Activated CD8-positive, alpha-beta memory T cell treated with anti-CD3 and anti-CD28 coated beads, Interleukin-2, amount 10 ng/mL, durations not matched to agents 7 days and 5 days (primary cell): ENCODE results near the gene NOP56. TPM values are rescaled to one million over a fixed set of nuclear protein-coding genes. Genes with fewer than 3 reads are reported as not detected.

Source experiments
- ATAC-seq: fragments of 150-1000 bp; cut with Tn5 transposase; one replicate; pipeline ENCODE4 v1.10.0; 2021; ENCODE audit warnings: moderate library complexity
- CTCF ChIA-PET: fragments of 350-600 bp; sonication (Branson Sonifier 250); formaldehyde crosslinking; loops from one replicate; lab custom pipeline; 2021; ENCODE audit warnings: antibody characterized with exemption; lab: Charles Lee
- DNase-seq: peaks from one replicate; pipeline ENCODE4 v3.0.0-alpha.2; 2020
- H3K27ac Mint-ChIP-seq: one replicate; pipeline ENCODE4 v1.8.0; 2021; ENCODE audit warnings: mild to moderate bottlenecking, mixed read lengths
- H3K27me3 Mint-ChIP-seq: one replicate; pipeline ENCODE4 v1.8.0; 2021; ENCODE audit warnings: mixed read lengths
- H3K36me3 Mint-ChIP-seq: one replicate; pipeline ENCODE4 v1.8.0; 2021; ENCODE audit warnings: mild to moderate bottlenecking, mixed read lengths
- H3K4me1 Mint-ChIP-seq: one replicate; pipeline ENCODE4 v1.8.0; 2021; ENCODE audit warnings: mixed read lengths
- H3K4me3 Mint-ChIP-seq: one replicate; pipeline ENCODE4 v1.8.0; 2021; ENCODE audit warnings: mild to moderate bottlenecking, moderate library complexity, mixed read lengths
- H3K9me3 Mint-ChIP-seq: one replicate; pipeline ENCODE4 v1.8.0; 2022; ENCODE audit warnings: low read depth, mixed read lengths
- total RNA-seq, 2 experiments: library from RNA; stranded (reverse); gene quantifications; one replicate each; pipeline ENCODE4 v1.2.3, GENCODE V29; 2021

Gene NOP56
- total RNA-seq, 2 experiments from 2014 or later, result 469 to 508 TPM

DNA sequence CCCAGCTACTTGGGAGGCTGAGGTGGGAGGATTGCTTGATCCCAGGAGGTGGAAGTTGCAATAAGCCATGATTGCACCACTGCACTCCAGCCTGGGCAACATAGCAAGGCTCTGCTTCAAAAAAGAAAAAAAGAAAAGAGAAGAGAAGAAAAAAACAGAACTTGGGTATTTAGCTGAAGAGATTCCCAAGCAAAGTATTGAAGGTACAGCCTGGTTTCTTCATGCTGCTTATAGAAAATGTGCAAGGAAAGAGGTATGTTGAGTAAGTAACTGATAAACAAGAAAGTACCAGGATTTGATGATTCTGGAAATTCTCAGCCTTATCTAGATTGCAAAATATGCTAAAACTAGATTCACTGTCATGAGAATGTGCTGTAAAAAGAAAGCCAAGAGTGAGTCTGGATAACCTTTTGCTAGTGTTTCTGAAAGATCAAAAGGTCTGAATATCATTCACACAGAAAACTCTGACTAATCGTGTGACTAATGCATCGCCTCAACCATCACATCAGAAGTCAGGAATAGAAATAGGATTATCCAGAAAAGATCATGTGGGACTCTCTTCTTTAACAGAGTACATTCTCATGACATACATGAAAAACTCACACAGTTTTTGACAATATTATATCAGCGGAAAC lies 32.4 kb upstream of the NOP56 start:
- CTCF ChIA-PET, result no interaction called here
- Mint-ChIP-seq H3K4me3 (no peak overlapping the region), H3K36me3 (no peaks in the 10 kb centered on the region), H3K27me3 (peaks cover 40% of the 10 kb centered on the region), H3K9me3 (no peaks in the 10 kb centered on the region), H3K27ac (no peak overlapping the region), H3K4me1 (no peaks in the 10 kb centered on the region)
- DNase-seq, result no peak
- ATAC-seq, result no peak

GRCh38 chr20:2624190-2624589 lies 28.2 kb upstream of the NOP56 start:
- H3K27ac Mint-ChIP-seq, result no peak overlapping the region
- CTCF ChIA-PET, result no interaction called here
- no peak for ATAC-seq
- H3K9me3 Mint-ChIP-seq, result peaks cover 2% of the 10 kb centered on the region
- H3K4me1 Mint-ChIP-seq, result no peaks in the 10 kb centered on the region
- no peak overlapping the region for H3K4me3 Mint-ChIP-seq
- no peak for DNase-seq
- no peaks in the 10 kb centered on the region for H3K36me3 Mint-ChIP-seq
- H3K27me3 Mint-ChIP-seq, result peaks cover 35% of the 10 kb centered on the region

DNA sequence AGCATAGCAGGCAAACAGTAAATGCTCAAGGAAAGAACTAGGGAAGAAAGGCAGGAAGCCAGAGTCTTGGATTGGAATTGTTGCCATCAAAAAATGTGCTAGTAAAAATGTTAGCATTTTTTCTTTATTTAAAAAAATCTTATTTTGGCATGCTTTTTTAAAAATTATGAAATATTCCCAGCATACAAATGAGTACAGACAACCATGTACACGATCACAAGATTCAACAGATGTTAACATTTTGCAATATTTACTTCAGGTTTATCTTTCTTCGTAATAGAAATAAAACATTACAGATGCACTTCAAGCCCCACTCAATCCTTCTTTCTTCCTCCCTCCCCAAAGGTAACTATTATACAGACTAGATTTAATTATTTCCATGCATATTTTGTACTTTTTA lies 27.4 kb upstream of the NOP56 start:
- H3K9me3 Mint-ChIP-seq, result peaks cover 2% of the 10 kb centered on the region
- peaks cover 29% of the 10 kb centered on the region for H3K27me3 Mint-ChIP-seq
- no peaks in the 10 kb centered on the region for H3K4me1 Mint-ChIP-seq
- CTCF ChIA-PET, result no interaction called here
- H3K27ac Mint-ChIP-seq, result no peak overlapping the region
- DNase-seq (no peak), ATAC-seq (no peak)
- no peaks in the 10 kb centered on the region for H3K36me3 Mint-ChIP-seq
- no peak overlapping the region for H3K4me3 Mint-ChIP-seq

DNA sequence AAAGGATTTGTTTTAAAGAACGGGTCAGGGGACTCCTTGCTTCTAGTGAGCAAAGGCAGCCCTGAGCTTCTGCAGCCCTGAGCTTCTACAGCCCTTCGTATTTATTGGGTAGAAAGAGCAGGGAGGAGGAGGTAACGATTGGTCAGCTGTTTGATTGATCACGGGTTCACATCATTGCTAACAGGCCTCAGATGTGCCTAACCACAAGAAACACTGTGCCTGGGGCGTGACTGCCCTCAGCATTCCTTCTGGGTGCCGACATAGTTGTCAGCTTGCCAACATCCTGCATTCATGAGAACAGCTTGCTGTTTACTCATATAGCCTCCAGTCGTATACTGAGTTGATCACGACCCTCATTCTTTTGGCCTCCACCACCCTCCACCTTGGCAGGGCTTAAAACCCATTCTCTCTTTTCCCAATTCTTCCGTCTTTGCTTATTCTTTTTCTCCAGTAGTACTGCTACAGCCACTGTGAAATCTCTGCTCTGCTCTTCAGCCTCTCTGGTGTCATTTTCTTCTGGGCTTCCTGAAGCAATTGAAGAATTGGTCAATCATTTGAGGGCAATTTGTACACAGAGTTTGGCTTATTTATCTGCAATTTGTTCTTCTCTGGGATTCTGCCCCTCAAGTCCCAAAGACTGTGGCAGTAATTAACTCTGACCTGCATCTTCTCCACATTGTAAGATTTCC lies 25.4 kb upstream of the NOP56 start:
- Mint-ChIP-seq H3K36me3 (no peaks in the 10 kb centered on the region), H3K9me3 (peaks cover 2% of the 10 kb centered on the region), H3K27me3 (peaks cover 32% of the 10 kb centered on the region), H3K27ac (no peak overlapping the region), H3K4me3 (no peak overlapping the region), H3K4me1 (no peaks in the 10 kb centered on the region)
- ATAC-seq (no peak), DNase-seq (no peak)
- CTCF ChIA-PET, result interaction anchor here (0.7 to 0.8 kb wide), 2 partner anchors 10 to 47 kb away, joined by 3 to 4 read pairs; no protein-coding TSS in a partner anchor

DNA sequence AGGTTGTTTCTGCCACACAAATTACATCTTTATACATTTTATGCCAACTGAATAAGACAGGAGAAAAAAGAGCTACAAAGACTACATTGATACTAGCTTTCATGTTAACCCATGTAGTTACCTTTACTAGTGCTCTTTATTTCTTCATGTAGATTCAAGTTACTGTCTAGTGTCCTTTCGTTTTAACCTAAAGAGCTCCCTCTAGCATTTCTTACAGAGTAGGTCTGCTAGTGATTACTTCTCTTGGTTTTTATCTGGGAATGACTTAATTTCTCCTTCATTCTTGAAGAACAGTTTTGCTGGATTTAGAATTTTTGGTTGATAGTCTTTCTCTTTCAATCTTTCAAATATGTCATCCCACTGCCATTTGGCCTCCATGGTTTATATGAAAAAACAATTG lies 21.2 kb upstream of the NOP56 start:
- ATAC-seq (no peak), DNase-seq (no peak)
- peaks cover 43% of the 10 kb centered on the region for H3K27me3 Mint-ChIP-seq
- no peaks in the 10 kb centered on the region for H3K36me3 Mint-ChIP-seq
- no peak overlapping the region for H3K27ac Mint-ChIP-seq
- H3K4me3 Mint-ChIP-seq, result no peak overlapping the region
- no peaks in the 10 kb centered on the region for H3K9me3 Mint-ChIP-seq
- CTCF ChIA-PET, result no interaction called here
- H3K4me1 Mint-ChIP-seq, result no peaks in the 10 kb centered on the region

- Mint-ChIP-seq H3K27me3 (peaks cover 36% of the 10 kb centered on the region), H3K36me3 (no peaks in the 10 kb centered on the region), H3K4me1 (peaks cover 8% of the 10 kb centered on the region), H3K9me3 (no peaks in the 10 kb centered on the region), H3K4me3 (no peak overlapping the region), H3K27ac (no peak overlapping the region)
- no peak for DNase-seq
- CTCF ChIA-PET, result no interaction called here
- ATAC-seq, result no peak
Measured at GRCh38 chr20:2633381-2633780, 19.1 kb upstream of the NOP56 start.

- ATAC-seq (no peak), DNase-seq (no peak)
- Mint-ChIP-seq H3K27me3 (peaks cover 17% of the 10 kb centered on the region), H3K36me3 (no peaks in the 10 kb centered on the region), H3K9me3 (no peaks in the 10 kb centered on the region), H3K27ac (no peak overlapping the region), H3K4me3 (no peak overlapping the region), H3K4me1 (peaks cover 11% of the 10 kb centered on the region)
- CTCF ChIA-PET, result interaction anchor here (0.6 to 3.1 kb wide), 2 partner anchors 10 to 115 kb away, joined by 3 to 16 read pairs; no protein-coding TSS in a partner anchor
Measured at GRCh38 chr20:2637246-2637645, 15.2 kb upstream of the NOP56 start.

DNA sequence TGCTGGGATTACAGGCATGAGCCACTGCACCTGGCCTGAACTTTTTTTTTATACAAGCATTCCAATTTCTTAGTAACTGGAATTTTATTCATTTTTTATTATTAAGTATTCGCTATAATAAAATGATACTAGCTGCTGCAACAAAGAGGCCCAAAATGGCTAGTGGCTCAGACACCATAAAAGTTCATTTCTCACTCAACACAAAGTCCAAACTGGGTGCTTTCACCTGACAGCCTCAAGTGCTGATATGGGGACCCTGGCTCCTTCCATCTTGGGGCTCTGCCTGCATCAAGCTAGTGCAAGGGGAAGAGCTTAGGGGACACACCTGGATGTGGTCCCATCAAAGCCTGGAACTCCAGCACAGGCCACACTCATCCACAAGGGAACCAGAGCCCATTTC lies 12.2 kb upstream of the NOP56 start:
- Mint-ChIP-seq H3K27me3 (no peaks in the 10 kb centered on the region), H3K9me3 (no peaks in the 10 kb centered on the region), H3K4me3 (no peak overlapping the region), H3K36me3 (no peaks in the 10 kb centered on the region), H3K27ac (no peak overlapping the region), H3K4me1 (peaks cover 11% of the 10 kb centered on the region)
- ATAC-seq (no peak), DNase-seq (no peak)
- CTCF ChIA-PET, result no interaction called here

DNA sequence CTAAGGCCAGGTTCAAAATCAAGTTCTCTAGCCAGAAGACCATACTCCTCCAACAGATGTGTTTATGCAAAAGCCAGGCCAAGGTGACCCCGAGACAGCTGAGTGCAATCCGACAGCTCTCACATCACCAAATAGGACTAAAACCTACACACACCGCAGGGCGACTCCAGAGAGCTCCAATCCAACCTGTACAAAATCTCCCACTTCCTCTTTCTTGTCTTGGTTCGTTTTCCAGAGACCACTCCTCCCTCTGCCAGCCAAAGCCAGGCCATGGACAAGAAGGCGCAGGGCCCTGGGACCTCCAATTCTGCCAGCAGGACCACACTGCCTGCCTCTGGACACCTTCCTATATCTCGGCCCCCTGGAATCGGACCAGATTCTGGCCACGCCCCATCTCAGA lies 11.5 kb upstream of the NOP56 start:
- Mint-ChIP-seq H3K27me3 (no peaks in the 10 kb centered on the region), H3K4me3 (no peak overlapping the region), H3K4me1 (peaks cover 11% of the 10 kb centered on the region), H3K27ac (no peak overlapping the region), H3K9me3 (no peaks in the 10 kb centered on the region), H3K36me3 (no peaks in the 10 kb centered on the region)
- ATAC-seq (no peak), DNase-seq (no peak)
- CTCF ChIA-PET, result no interaction called here

DNA sequence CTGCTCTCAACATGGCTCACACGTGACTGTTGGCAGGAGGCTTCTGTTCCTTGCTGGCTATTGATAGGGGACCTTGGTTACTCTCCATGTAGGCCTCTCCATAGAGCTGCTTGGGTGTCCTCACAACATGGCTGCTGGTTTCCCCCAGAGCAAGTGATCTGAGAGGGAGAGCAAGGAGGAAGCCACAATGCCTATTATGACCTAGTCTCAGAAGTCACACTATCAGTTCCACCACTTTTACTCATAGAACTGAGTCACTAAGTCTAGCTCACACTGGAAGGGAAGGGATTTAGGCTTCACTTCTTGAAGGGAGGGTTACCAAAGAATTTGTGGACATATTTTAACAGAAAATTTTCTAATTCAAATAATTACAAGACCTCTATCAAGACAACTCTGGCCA lies 8.7 kb upstream of the NOP56 start:
- CTCF ChIA-PET, result no interaction called here
- Mint-ChIP-seq H3K4me1 (peaks cover 4% of the 10 kb centered on the region), H3K9me3 (no peaks in the 10 kb centered on the region), H3K36me3 (no peaks in the 10 kb centered on the region), H3K27ac (no peak overlapping the region), H3K4me3 (no peak overlapping the region), H3K27me3 (no peaks in the 10 kb centered on the region)
- DNase-seq (no peak), ATAC-seq (no peak)

DNA sequence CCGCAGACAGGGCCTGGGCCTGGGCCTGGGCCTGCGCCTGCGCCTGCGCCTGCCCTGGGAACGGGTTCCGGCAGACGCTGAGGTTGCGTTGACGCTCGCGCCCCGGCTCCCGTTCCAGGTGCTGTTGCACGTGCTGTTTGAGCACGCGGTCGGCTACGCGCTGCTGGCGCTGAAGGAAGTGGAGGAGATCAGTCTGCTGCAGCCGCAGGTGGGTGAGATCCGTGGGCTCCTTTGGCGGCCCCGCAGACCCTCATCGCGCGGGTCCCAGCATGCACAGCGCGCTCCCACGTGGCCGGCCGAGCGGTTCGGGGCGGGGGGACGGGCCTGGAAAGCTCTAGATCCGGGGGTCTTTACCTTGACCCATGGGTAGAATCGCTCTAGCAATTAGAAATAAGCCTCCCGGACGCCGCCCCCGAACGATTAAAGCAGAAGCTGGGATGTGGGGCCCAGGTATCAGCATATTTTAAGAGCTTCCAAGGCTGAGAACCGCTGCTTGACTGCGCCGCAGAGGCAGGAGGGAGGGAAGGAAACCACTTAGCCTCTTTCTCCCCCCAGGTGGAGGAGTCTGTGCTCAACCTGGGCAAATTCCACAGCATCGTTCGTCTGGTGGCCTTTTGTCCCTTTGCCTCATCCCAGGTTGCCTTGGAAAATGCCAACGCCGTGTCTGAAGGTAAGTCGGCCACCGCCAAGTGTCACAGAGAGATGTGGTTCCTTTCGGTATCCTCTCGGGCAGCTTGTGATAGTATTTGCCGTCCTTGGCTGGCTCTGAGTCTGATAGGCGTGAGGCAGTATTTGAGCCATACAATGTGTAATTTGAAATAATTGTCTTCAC lies 508 bp downstream of the NOP56 start:
- H3K4me3 Mint-ChIP-seq, result peak overlapping the region; percentile 91
- H3K4me1 Mint-ChIP-seq, result peaks cover 50% of the 10 kb centered on the region
- H3K36me3 Mint-ChIP-seq, result peaks cover 50% of the 10 kb centered on the region
- H3K27me3 Mint-ChIP-seq, result no peaks in the 10 kb centered on the region
- H3K27ac Mint-ChIP-seq, result peak overlapping the region; percentile 87
- DNase-seq (peak; percentile 68), ATAC-seq (peak; percentile 56)
- CTCF ChIA-PET, result interaction anchor here (1.0 to 4.6 kb wide), 9 partner anchors 11 to 182 kb away, joined by 3 to 39 read pairs (median 3); partner anchors contain the start of genes IDH3B and SNRPB
- H3K9me3 Mint-ChIP-seq, result no peaks in the 10 kb centered on the region

- ATAC-seq (no peak), DNase-seq (no peak)
- CTCF ChIA-PET, result interaction anchor here (1.0 to 4.6 kb wide), 5 partner anchors 10 to 146 kb away, joined by 3 to 39 read pairs (median 3); partner anchors contain the start of gene IDH3B
- Mint-ChIP-seq H3K9me3 (no peaks in the 10 kb centered on the region), H3K4me1 (peaks cover 50% of the 10 kb centered on the region), H3K27ac (peak overlapping the region; percentile 87), H3K36me3 (peaks cover 58% of the 10 kb centered on the region), H3K27me3 (no peaks in the 10 kb centered on the region), H3K4me3 (peak overlapping the region; percentile 91)
Measured at GRCh38 chr20:2653556-2654383, 1.3 kb downstream of the NOP56 start.
